Measurements from ENCODE around the gene HOXA6. TPM values are rescaled to one million over a fixed set of nuclear protein-coding genes. Genes with fewer than 3 reads are reported as not detected.

The HOXA6 gene
- total RNA-seq, 2 experiments from 2014 or later = not detected

DNA sequence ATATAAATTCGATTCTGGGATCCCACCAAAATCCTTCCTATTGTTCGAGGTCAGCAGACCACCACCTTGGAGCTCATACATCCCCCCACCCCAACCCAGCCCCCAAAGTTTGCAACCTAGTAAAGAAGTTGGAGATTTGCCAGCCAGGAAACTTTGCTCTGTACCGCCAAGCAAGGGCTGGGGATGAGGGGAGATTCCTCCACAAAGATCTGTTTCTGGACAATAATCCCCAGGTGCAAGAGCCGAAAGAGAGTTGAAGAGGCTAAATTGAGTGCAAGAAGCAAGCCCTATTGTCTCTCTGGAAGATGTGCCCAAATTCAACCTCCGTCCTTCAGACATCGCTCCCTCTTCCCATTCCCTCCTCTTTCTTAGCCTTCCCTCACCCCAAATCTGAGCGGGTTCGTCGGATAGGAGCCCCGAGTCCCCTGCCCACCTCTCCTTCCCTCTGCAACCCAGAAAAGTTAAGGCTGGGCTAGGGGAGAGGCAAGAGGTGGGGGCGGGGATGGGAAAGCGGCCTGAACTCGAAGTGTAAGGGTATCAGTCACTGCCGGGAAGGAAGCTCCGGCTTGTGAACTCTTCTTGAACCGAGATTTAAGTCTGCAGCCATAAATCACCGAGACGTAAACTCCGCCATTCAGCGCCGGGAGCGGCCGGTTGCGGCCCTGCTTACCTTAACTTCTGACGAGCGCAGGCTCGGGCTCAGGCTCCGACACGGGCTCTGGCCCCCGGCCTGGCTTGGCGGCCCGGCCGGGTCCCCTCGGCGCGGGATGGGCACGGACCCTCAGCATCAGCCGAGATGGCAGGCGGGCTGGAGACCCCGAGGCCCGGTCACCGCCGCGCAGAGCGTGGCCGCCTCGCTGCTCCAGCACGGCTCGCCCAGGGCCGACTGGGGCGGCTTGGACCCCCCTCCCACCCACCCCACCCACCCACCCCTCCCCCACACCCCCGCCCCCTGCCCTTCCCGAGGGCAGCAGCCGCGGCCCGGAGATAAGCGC is 34.3 kb downstream of the HOXA6 start:
- Mint-ChIP-seq H3K27ac (no peak overlapping the region), H3K36me3 (ENCODE audit: low read depth) (no peaks in the 10 kb centered on the region), H3K27me3 (peaks cover 36% of the 10 kb centered on the region), H3K9me3 (no peaks in the 10 kb centered on the region), H3K4me1 (ENCODE audit: low read depth) (no peaks in the 10 kb centered on the region), H3K4me3 (no peak overlapping the region)
- peaks cover 0 to 18% of the 10 kb centered on the region in 2 experiments for H3K9me3 ChIP-seq (ENCODE audit: control insufficient read depth in 1 of 2, insufficient read depth in 1 of 2, low read length in 2 of 2)
- no peaks in the 10 kb centered on the region for H3K4me1 ChIP-seq (ENCODE audit: insufficient read depth, low read length)
- TF ChIP-seq, protein P1, sequence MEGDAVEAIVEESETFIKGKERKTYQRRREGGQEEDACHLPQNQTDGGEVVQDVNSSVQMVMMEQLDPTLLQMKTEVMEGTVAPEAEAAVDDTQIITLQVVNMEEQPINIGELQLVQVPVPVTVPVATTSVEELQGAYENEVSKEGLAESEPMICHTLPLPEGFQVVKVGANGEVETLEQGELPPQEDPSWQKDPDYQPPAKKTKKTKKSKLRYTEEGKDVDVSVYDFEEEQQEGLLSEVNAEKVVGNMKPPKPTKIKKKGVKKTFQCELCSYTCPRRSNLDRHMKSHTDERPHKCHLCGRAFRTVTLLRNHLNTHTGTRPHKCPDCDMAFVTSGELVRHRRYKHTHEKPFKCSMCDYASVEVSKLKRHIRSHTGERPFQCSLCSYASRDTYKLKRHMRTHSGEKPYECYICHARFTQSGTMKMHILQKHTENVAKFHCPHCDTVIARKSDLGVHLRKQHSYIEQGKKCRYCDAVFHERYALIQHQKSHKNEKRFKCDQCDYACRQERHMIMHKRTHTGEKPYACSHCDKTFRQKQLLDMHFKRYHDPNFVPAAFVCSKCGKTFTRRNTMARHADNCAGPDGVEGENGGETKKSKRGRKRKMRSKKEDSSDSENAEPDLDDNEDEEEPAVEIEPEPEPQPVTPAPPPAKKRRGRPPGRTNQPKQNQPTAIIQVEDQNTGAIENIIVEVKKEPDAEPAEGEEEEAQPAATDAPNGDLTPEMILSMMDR (IDR thresholded peaks at IDR 0.05) = no peak
- no peak overlapping the region for H3K4me3 ChIP-seq (ENCODE audit: low read length)
- peaks cover 5% of the 10 kb centered on the region in 2 experiments for H3K27me3 ChIP-seq (ENCODE audit: control insufficient read depth in 1 of 2, insufficient read depth in 2 of 2, low read length in 2 of 2)
- no peak for ATAC-seq (ENCODE audit: poor library complexity)
- H3K27ac ChIP-seq (ENCODE audit: low read depth in 1 of 2, low read length in 2 of 2) = no peak overlapping the region
- ChIA-PET CTCF (no interaction called here), POLR2A (no interaction called here)
- no peaks in the 10 kb centered on the region for H3K36me3 ChIP-seq (ENCODE audit: insufficient read depth, low read length)
- no peak for DNase-seq
- intact Hi-C loops (cut with DNase I, micrococcal nuclease) = no loop called here

DNA sequence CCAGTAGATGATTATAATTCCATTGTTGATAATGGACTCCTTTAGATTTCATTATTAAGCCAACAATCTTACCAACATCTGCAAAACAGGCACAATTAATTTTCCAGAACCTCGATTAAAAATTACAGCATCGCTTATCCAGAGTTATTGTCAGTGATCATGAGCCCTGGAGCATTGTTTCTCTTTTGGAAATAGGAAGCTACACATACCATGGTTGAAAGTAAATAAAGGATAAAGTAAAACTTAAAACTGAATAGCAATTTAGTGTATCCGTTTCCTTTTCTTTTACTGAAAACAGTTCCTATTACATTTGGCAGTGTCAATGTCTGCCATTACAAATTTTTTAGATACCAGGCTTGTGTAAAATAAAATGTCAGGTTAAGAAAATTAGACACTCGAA is 35.2 kb downstream of the HOXA6 start:
- POLR2A ChIA-PET = no interaction called here
- Histone ChIP-seq H3K27ac (ENCODE audit: low read depth in 1 of 2, low read length in 2 of 2) (no peak overlapping the region), H3K4me1 (ENCODE audit: insufficient read depth, low read length) (no peaks in the 10 kb centered on the region), H3K36me3 (ENCODE audit: insufficient read depth, low read length) (no peaks in the 10 kb centered on the region), H3K9me3 (ENCODE audit: control insufficient read depth in 1 of 2, insufficient read depth in 1 of 2, low read length in 2 of 2) (peaks cover 0 to 18% of the 10 kb centered on the region in 2 experiments), H3K27me3 (ENCODE audit: control insufficient read depth in 1 of 2, insufficient read depth in 2 of 2, low read length in 2 of 2) (peaks cover 3 to 5% of the 10 kb centered on the region in 2 experiments), H3K4me3 (ENCODE audit: low read length) (no peak overlapping the region)
- Mint-ChIP-seq H3K9me3 (no peaks in the 10 kb centered on the region), H3K27ac (no peak overlapping the region), H3K36me3 (ENCODE audit: low read depth) (no peaks in the 10 kb centered on the region), H3K27me3 (peaks cover 36% of the 10 kb centered on the region), H3K4me3 (no peak overlapping the region), H3K4me1 (ENCODE audit: low read depth) (no peaks in the 10 kb centered on the region)
- intact Hi-C loops (cut with DNase I, micrococcal nuclease) = no loop called here
- DNase-seq (no peak), ATAC-seq (ENCODE audit: poor library complexity) (no peak)
- CTCF ChIA-PET = no interaction called here
- TF ChIP-seq, protein P1 (IDR thresholded peaks at IDR 0.05) = no peak

DNA sequence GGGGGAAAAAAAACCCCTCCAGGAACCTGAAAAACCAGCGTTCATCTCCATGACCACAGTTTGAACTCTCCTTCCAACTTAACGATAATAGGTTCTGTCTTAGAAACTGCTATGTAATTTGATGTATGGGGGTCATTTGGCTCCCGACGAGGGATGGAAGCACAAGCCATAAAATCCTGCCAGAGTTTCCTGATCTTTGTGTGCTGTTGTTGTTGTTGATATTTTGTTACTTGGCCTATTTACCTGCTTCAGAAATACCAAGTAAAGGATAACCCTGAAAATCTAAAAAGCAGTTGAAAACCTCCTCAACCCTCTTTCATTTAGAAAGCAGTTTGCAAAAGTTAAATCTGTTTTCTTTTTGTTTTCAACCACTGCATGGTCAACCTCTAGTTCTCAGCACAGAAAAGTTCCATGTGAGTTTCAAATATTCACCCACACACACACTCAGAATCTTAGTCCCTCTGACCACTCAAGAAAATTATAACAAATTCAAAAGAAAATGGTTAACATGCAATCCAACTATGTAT is 35.8 kb downstream of the HOXA6 start:
- Histone ChIP-seq H3K4me1 (ENCODE audit: insufficient read depth, low read length) (no peaks in the 10 kb centered on the region), H3K27ac (ENCODE audit: low read depth in 1 of 2, low read length in 2 of 2) (no peak overlapping the region), H3K9me3 (ENCODE audit: control insufficient read depth in 1 of 2, insufficient read depth in 1 of 2, low read length in 2 of 2) (peaks cover 0 to 18% of the 10 kb centered on the region in 2 experiments), H3K4me3 (ENCODE audit: low read length) (no peak overlapping the region), H3K27me3 (ENCODE audit: control insufficient read depth in 1 of 2, insufficient read depth in 2 of 2, low read length in 2 of 2) (peaks cover 3 to 5% of the 10 kb centered on the region in 2 experiments), H3K36me3 (ENCODE audit: insufficient read depth, low read length) (no peaks in the 10 kb centered on the region)
- no peak overlapping the region for H3K4me3 Mint-ChIP-seq
- DNase-seq = no peak
- CTCF ChIA-PET = no interaction called here
- POLR2A ChIA-PET = no interaction called here
- no peak for ATAC-seq (ENCODE audit: poor library complexity)
- no peaks in the 10 kb centered on the region for H3K36me3 Mint-ChIP-seq (ENCODE audit: low read depth)
- intact Hi-C loops (cut with DNase I, micrococcal nuclease) = no loop called here
- H3K27me3 Mint-ChIP-seq = peaks cover 36% of the 10 kb centered on the region
- H3K9me3 Mint-ChIP-seq = no peaks in the 10 kb centered on the region
- TF ChIP-seq, protein P1 (IDR thresholded peaks at IDR 0.05) = no peak
- H3K4me1 Mint-ChIP-seq (ENCODE audit: low read depth) = no peaks in the 10 kb centered on the region
- no peak overlapping the region for H3K27ac Mint-ChIP-seq

Measured in CD4-positive, alpha-beta T cell (primary cell).